ENCODE results near the gene SLC25A1. TPM values are rescaled to one million over a fixed set of nuclear protein-coding genes. Genes with fewer than 3 reads are reported as not detected.

SLC25A1 gene
- total and polyA plus RNA-seq, 2 of the 8 experiments (the other 6 are each of a cell fraction or from before 2014, with no cell fraction given): 110 to 148 TPM

DNA sequence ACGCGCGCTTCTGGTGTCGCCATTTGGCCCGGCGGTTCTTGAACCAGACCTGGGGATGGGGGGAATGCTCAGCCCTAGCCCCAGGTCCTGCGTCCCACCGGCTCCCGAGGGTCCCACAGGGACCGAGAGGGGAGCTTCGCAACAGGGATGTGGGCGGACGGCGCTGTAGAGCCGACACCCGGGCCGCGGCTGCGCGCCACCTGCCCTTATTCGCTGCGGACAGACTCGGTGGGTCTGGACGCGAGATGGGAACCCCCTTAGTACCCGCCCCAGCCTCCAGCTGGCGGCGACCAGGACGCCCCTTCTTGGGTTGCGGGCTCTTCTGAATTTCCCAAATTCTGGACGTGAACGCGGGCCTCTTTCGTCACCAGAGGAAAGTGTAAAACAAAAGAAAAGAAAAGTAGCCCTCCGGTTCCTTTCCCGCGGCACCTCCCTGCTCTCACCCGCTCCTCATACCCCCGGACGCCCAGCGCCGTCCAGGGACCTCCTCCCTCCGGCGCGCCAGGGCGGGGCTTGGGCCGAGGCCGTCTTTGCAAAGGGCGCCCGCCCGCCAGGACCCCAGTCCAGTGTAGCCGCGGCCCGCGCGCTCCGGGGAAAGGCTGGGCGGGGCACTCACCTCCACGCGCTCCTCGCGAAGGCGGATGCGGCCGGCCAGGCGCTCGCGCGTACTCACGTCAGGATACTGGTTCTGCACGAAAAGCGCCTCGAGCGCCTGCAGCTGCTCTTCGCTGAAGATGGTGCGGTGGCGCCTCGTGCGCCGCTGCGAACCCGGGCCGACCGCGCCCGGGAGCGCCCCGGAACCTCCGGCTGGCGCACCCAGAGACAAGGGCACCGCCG is 29.3 kb downstream of the SLC25A1 start:
- ChIA-PET POLR2A (ENCODE audit: partially characterized antibody) (interaction anchor here (1.2 to 2.3 kb wide), 5 partner anchors 9 to 138 kb away, joined by 3 to 7 read pairs (median 4); partner anchors contain the start of gene DGCR2), CTCF (ENCODE audit: partially characterized antibody) (interaction anchor here (1.1 to 2.8 kb wide), 2 partner anchors 11 to 30 kb away, joined by 3 to 13 read pairs; partner anchors contain the start of gene SLC25A1)
- no peak overlapping the region for H2BK120ac ChIP-seq (replicated peaks; ENCODE audit: low read depth, low read length)
- H3K18ac ChIP-seq (ENCODE audit: extremely low read depth, low read length): no peak overlapping the region; the same call in 1 of the 2 replicates
- no peak overlapping the region for H2AK5ac ChIP-seq (ENCODE audit: low read depth, low read length)
- H3K79me1 ChIP-seq (ENCODE audit: low read depth, low read length): no peaks in the 10 kb centered on the region
- H2AFZ ChIP-seq (ENCODE audit: low read length): peak overlapping the region; percentile 65; the same call in 1 of the 2 replicates
- 0 out of 4 replicates have a peak, but pooled peaks cover 0 to 6% of the 10 kb centered on the region in 2 experiments for H3K9me3 ChIP-seq (ENCODE audit: insufficient read depth in 2 of 2, low read depth in 1 of 2, low read length in 1 of 2)
- peak in 1 of 2 experiments; percentile 84 for DNase-seq (ENCODE audit: low read depth in 1 of 2, low spot score in 2 of 2)
- 12% methylated on average over 69 of the region's 92 CpGs; no CpG with 5 or more reads in 1 of the 2 experiments for WGBS, 2 experiments (ENCODE audit: extremely low coverage in 1 of 2, insufficient coverage in 1 of 2, insufficient read length in 1 of 2, insufficient replicate concordance in 2 of 2, low coverage in 1 of 2, low lambda C conversion rate in 2 of 2, missing lambda C conversion rate in 1 of 2)
- no peak overlapping the region for H3K23ac ChIP-seq (ENCODE audit: insufficient read length)
- peaks cover 0 to 12% (median 0%) of the 10 kb centered on the region in 4 experiments; a peak in 1 of 8 replicates for H3K36me3 ChIP-seq (ENCODE audit: control insufficient read depth in 2 of 4, insufficient read depth in 4 of 4, low read length in 3 of 4)
- no peak overlapping the region for H2BK20ac ChIP-seq (ENCODE audit: low read length)
- no peak overlapping the region for H4K5ac ChIP-seq (ENCODE audit: insufficient read length, low read depth, low read length)
- H4K91ac ChIP-seq (replicated peaks; ENCODE audit: insufficient read length, low read length): no peak overlapping the region
- peak overlapping the region; percentile 3 to 53 (median 8); a peak in 7 of 8 replicates for H3K4me3 ChIP-seq (ENCODE audit: extremely low read depth in 1 of 4, insufficient read depth in 2 of 4, low read depth in 3 of 4, low read length in 4 of 4)
- peaks cover 2 to 12% of the 10 kb centered on the region in 2 experiments for H4K20me1 ChIP-seq (replicated peaks in 1 of 2; ENCODE audit: control insufficient read depth in 1 of 2, insufficient read depth in 2 of 2, low read length in 2 of 2)
- no peak overlapping the region for H2BK5ac ChIP-seq (ENCODE audit: low read depth, low read length)
- H3K4me1 ChIP-seq (replicated peaks in 1 of 4; ENCODE audit: control insufficient read depth in 3 of 4, insufficient read depth in 4 of 4, low read length in 3 of 4): peaks cover 0 to 7% (median 5%) of the 10 kb centered on the region in 4 experiments; a peak in 5 of 7 replicates
- H3K4ac ChIP-seq (replicated peaks; ENCODE audit: insufficient read length, low read depth, low read length): no peak overlapping the region
- peaks cover 7% of the 10 kb centered on the region; the same call in 1 of the 2 replicates for H3K23me2 ChIP-seq (ENCODE audit: low read depth, low read length)
- H3K14ac ChIP-seq (ENCODE audit: insufficient read length): no peak overlapping the region
- FAIRE-seq: no peak
- H3K56ac ChIP-seq (replicated peaks; ENCODE audit: insufficient read length, low read depth, low read length): no peak overlapping the region
- no peak overlapping the region for H3K27ac ChIP-seq (ENCODE audit: low read depth, low read length)
- peaks cover 0 to under 1% of the 10 kb centered on the region in 2 experiments; a peak in 1 of 4 replicates for H3K79me2 ChIP-seq (ENCODE audit: control insufficient read depth in 1 of 2, insufficient read depth in 2 of 2, low read length in 2 of 2)
- H3K4me2 ChIP-seq (ENCODE audit: insufficient read depth in 1 of 2, low read depth in 2 of 2, low read length in 2 of 2): peak overlapping the region; percentile 40 to 71
- no peak overlapping the region for H2BK15ac ChIP-seq (ENCODE audit: low read length)
- H3K27me3 ChIP-seq (replicated peaks in 1 of 4; ENCODE audit: control insufficient read depth in 3 of 4, extremely low read depth in 1 of 4, insufficient read depth in 3 of 4, low read length in 3 of 4): peaks cover 52 to 71% (median 61%) of the 10 kb centered on the region in 4 experiments
- no peak overlapping the region for H2BK12ac ChIP-seq (ENCODE audit: low read depth, low read length)
- H4K8ac ChIP-seq (ENCODE audit: extremely low read depth, insufficient read depth, low read length): peak overlapping the region; percentile 85
- no peak overlapping the region for H3K9ac ChIP-seq (replicated peaks in 1 of 4; ENCODE audit: extremely low read depth in 1 of 4, low read depth in 3 of 4, low read length in 3 of 4)
- TF ChIP-seq SIN3A (conservative IDR thresholded peaks at IDR 0.05 in 1 of 2, IDR thresholded peaks at IDR 0.05 in 1 of 2; ENCODE audit: low read depth in 1 of 2, low read length in 2 of 2): no peak
- no peak for TF ChIP-seq CTBP2 (IDR thresholded peaks at IDR 0.05; ENCODE audit: borderline replicate concordance, insufficient read depth, insufficient read length, low read length)
- TF ChIP-seq SUZ12 (IDR thresholded peaks at IDR 0.05; ENCODE audit: low read length): peak; percentile 95
- TF ChIP-seq KDM1A (IDR thresholded peaks at IDR 0.05; ENCODE audit: borderline replicate concordance, low read length): no peak
- no peak for TF ChIP-seq CBX5 (IDR thresholded peaks at IDR 0.05; ENCODE audit: low read depth, low read length)
- TF ChIP-seq BRCA1 (IDR thresholded peaks at IDR 0.05; ENCODE audit: low read depth, low read length): no peak
- no peak for TF ChIP-seq SIRT6 (IDR thresholded peaks at IDR 0.05; ENCODE audit: low read length)
- no peak for TF ChIP-seq ASH2L (IDR thresholded peaks at IDR 0.05; ENCODE audit: low read length)
- TF ChIP-seq TAF7 (optimal IDR thresholded peaks at IDR 0.05; ENCODE audit: borderline replicate concordance, low read depth, low read length): no peak
- TF ChIP-seq SP4 (IDR thresholded peaks at IDR 0.05; ENCODE audit: low read length): no peak
- no peak for TF ChIP-seq SRF (IDR thresholded peaks at IDR 0.05; ENCODE audit: low read depth, low read length)

All from H1 (cell line).